Keratinocyte (primary cell): Measurements from ENCODE around the gene DNAJC18. TPM values are rescaled to one million over a fixed set of nuclear protein-coding genes. Genes with fewer than 3 reads are reported as not detected.

Source experiments
- DNase-seq: peaks from one replicate; pipeline ENCODE4 v3.0.0-alpha.2; 2011; ENCODE audit warnings: low read depth, missing footprints, low spot score
- FAIRE-seq: peaks from 2 replicates; lab custom pipeline; 2011; peaks lifted over from hg19 to GRCh38; lab: Jason Lieb, UNC
- H2AFZ ChIP-seq: 2 replicates; pipeline ENCODE4 v1.6.0; 2012; ENCODE audit warnings: low read length, control low read depth, inconsistent platforms; ENCODE audit not compliant: control insufficient read depth
- H3K27ac ChIP-seq: 2 replicates; pipeline ENCODE4 v1.5.1; 2011; ENCODE audit warnings: low read length; ENCODE audit not compliant: control insufficient read depth, insufficient read depth
- H3K27me3 ChIP-seq: 3 replicates; pipeline ENCODE4 v1.6.0; 2011; ENCODE audit warnings: low read length; ENCODE audit not compliant: control insufficient read depth, insufficient read depth; ENCODE audit errors: extremely low read depth
- H3K36me3 ChIP-seq, 2 experiments: 2 replicates in 1 of 2; 3 replicates in 1 of 2; pipeline ENCODE4 v1.5.1; 2011; ENCODE audit warnings: low read length in 2 of 2, mild to moderate bottlenecking in 1 of 2; ENCODE audit not compliant: control insufficient read depth in 2 of 2, insufficient read depth in 2 of 2; ENCODE audit errors: extremely low read depth in 1 of 2
- H3K4me1 ChIP-seq: 3 replicates; pipeline ENCODE4 v1.5.1; 2011; ENCODE audit warnings: low read length; ENCODE audit not compliant: control insufficient read depth, insufficient read depth; ENCODE audit errors: extremely low read depth
- H3K4me2 ChIP-seq: 3 replicates; pipeline ENCODE4 v1.6.0; 2011; ENCODE audit warnings: low read depth, low read length; ENCODE audit not compliant: control insufficient read depth, insufficient read depth; ENCODE audit errors: extremely low read depth
- H3K4me3 ChIP-seq, 3 experiments: fragments of 200-600 bp in 1 of 3; sonication (generic) in 1 of 3; 2 replicates in 2 of 3; 3 replicates in 1 of 3; pipeline ENCODE4 v1.5.1; 2011 to 2016; ENCODE audit warnings: low read length in 3 of 3, mild to moderate bottlenecking in 3 of 3, control low read depth in 2 of 3, inconsistent platforms in 1 of 3, low read depth in 1 of 3, mixed read lengths in 1 of 3, mixed run types in 1 of 3, moderate library complexity in 1 of 3; ENCODE audit not compliant: control insufficient read depth in 2 of 3, insufficient read depth in 2 of 3; ENCODE audit errors: extremely low read depth in 1 of 3
- H3K79me2 ChIP-seq: 2 replicates; pipeline ENCODE4 v1.6.0; 2012; ENCODE audit warnings: low read length; ENCODE audit not compliant: control insufficient read depth, insufficient read depth
- H3K9ac ChIP-seq: 3 replicates; pipeline ENCODE4 v1.6.0; 2011; ENCODE audit warnings: low read length; ENCODE audit not compliant: control insufficient read depth, insufficient read depth; ENCODE audit errors: extremely low read depth
- H3K9me1 ChIP-seq: 3 replicates; pipeline ENCODE4 v1.6.0; 2011; ENCODE audit warnings: low read length; ENCODE audit not compliant: control insufficient read depth, insufficient read depth; ENCODE audit errors: extremely low read depth
- H3K9me3 ChIP-seq: 2 replicates; pipeline ENCODE4 v1.5.1; 2012; ENCODE audit warnings: low read depth, low read length; ENCODE audit not compliant: control insufficient read depth
- H4K20me1 ChIP-seq: 3 replicates; pipeline ENCODE4 v1.6.0; 2011; ENCODE audit warnings: low read length; ENCODE audit not compliant: control insufficient read depth, insufficient read depth; ENCODE audit errors: extremely low read depth
- CTCF ChIP-seq, 3 experiments: IDR thresholded peaks in 1 of 3; conservative IDR thresholded peaks in 1 of 3; optimal IDR thresholded peaks in 1 of 3; 2 replicates in 2 of 3; 3 replicates in 1 of 3; pipeline versions ENCODE3 to v1.5.1; 2011; ENCODE audit warnings: low read length in 3 of 3, mild to moderate bottlenecking in 3 of 3, moderate library complexity in 2 of 3, control low read depth in 1 of 3, inconsistent platforms in 1 of 3; ENCODE audit not compliant: insufficient read depth in 2 of 3; ENCODE audit errors: extremely low read depth in 1 of 3
- EZH2 ChIP-seq: IDR thresholded peaks from one replicate; pipeline ENCODE4 v1.6.1; 2012; ENCODE audit warnings: inconsistent platforms, mild to moderate bottlenecking, low read length, moderate library complexity
- dilution Hi-C: fragments of 300-500 bp; cut with MboI; formaldehyde crosslinking; loops from one replicate; pipeline ENCODE4 v1.7.0; 2020; ENCODE audit warnings: low sequenced_read_pairs; ENCODE audit not compliant: extremely low pct_ligation_motif_present
- polyA plus RNA-seq, 5 experiments: library from polyadenylated mRNA; depleted of rRNA in 3 of 5; stranded (reverse) in 3 of 5; stranded (forward) in 1 of 5; unstranded in 1 of 5; fragments of >200 nt; gene quantifications; 1 replicate in 1 of 5; 2 replicates in 3 of 5; 3 replicates in 1 of 5; pipeline versions ENCODE4 v1.2.1 to v1.2.3, GENCODE V29; 2011 to 2012; ENCODE audit warnings: missing spikeins in 2 of 5, low read depth in 1 of 5, low replicate concordance in 1 of 5

Gene DNAJC18
- polyA plus RNA-seq, 1 donor (not counting 4 experiments of a cell fraction or from before 2014, with no cell fraction given) = 6.6 TPM

- no peaks in the 10 kb centered on the region for H3K27me3 ChIP-seq
- H3K27ac ChIP-seq = no peak overlapping the region
- no peak overlapping the region for H3K9ac ChIP-seq
- H3K4me2 ChIP-seq = no peak overlapping the region
- FAIRE-seq (no peak), DNase-seq (no peak)
- no peaks in the 10 kb centered on the region for H3K9me3 ChIP-seq
- no peaks in the 10 kb centered on the region for H3K9me1 ChIP-seq
- H3K36me3 ChIP-seq = no peaks in the 10 kb centered on the region
- no peaks in the 10 kb centered on the region for H4K20me1 ChIP-seq
- TF ChIP-seq CTCF (optimal IDR thresholded peaks at IDR 0.05 in 1 of 3, IDR thresholded peaks at IDR 0.05 in 1 of 3, conservative IDR thresholded peaks at IDR 0.05 in 1 of 3; ENCODE audit: extremely low read depth in 1 of 3, insufficient read depth in 2 of 3, low read length in 3 of 3) (no peak), EZH2 (no peak)
- no peak overlapping the region for H3K4me3 ChIP-seq
- H3K4me1 ChIP-seq = peaks cover 6% of the 10 kb centered on the region
- H2AFZ ChIP-seq = no peak overlapping the region
- dilution Hi-C loops = no loop called here
- H3K79me2 ChIP-seq = no peaks in the 10 kb centered on the region
Measured at GRCh38 chr5:139451878-139452660, 12.7 kb upstream of the DNAJC18 start.

- H2AFZ ChIP-seq = no peak overlapping the region
- H4K20me1 ChIP-seq = no peaks in the 10 kb centered on the region
- no peak overlapping the region for H3K27ac ChIP-seq
- DNase-seq (no peak), FAIRE-seq (no peak)
- no peak overlapping the region for H3K9ac ChIP-seq
- H3K4me2 ChIP-seq = no peak overlapping the region
- H3K79me2 ChIP-seq = no peaks in the 10 kb centered on the region
- H3K27me3 ChIP-seq = no peaks in the 10 kb centered on the region
- TF ChIP-seq CTCF (optimal IDR thresholded peaks at IDR 0.05 in 1 of 3, IDR thresholded peaks at IDR 0.05 in 1 of 3, conservative IDR thresholded peaks at IDR 0.05 in 1 of 3; ENCODE audit: extremely low read depth in 1 of 3, insufficient read depth in 2 of 3, low read length in 3 of 3) (no peak), EZH2 (no peak)
- H3K4me1 ChIP-seq = peaks cover 15% of the 10 kb centered on the region
- dilution Hi-C loops = no loop called here
- no peaks in the 10 kb centered on the region for H3K9me1 ChIP-seq
- no peaks in the 10 kb centered on the region for H3K36me3 ChIP-seq
- no peak overlapping the region for H3K4me3 ChIP-seq
- no peaks in the 10 kb centered on the region for H3K9me3 ChIP-seq
Measured at GRCh38 chr5:139451176-139451575, 11.9 kb upstream of the DNAJC18 start.
